ENCODE results near the gene FXYD7. TPM values are rescaled to one million over a fixed set of nuclear protein-coding genes. Genes with fewer than 3 reads are reported as not detected.

Gene FXYD7
- total RNA-seq, 1 donor from 2014 or later: not detected

DNA sequence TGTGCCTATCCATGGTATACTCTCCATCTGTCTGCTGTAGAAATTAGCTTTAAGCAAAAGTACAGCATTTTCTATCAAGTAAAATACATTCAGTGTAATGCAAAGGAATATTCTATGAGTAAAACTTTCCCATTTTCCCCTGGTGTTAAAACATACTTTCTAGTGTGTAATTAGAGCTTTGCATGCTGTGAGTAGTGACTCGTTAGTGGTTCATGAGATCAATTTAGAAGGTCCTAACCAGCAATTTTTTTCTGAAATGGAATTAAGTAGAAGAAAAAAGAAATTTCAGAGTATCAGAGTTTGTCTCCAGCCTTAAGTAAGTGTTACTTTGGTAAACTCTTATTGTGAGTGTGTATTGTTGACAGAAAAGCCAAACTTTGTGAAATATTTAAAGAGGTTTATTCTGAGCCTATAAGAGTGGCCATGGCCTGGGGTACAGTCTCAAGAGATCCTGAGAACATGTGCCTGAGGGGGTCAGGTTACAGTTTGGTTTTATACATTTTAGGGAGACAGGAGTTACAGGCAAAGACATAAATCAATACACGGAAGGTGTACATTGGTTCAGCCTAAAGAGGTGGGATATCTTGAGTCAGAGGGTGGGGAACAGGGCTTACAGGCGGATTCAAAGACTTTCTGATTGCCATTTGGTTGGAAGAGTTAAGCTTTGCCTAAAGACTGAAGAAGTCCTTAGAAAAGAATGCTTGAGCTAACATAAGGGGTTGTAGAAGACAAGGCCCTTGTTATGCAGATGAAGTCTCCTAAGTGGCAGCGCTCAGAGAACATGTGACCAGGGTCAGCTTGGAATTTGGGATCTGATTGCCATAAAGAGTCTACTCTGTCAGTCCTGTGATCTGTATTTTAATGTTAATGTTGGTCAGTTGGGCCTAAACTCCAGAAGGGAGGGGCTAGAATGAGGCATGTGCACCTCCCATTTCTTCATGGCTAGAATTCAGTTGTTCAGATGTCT, 60.0 kb downstream of the FXYD7 start:
- intact Hi-C loops (cut with micrococcal nuclease): no loop called here
- H3K4me3 ChIP-seq: no peak overlapping the region
- no peaks in the 10 kb centered on the region for H3K9me3 ChIP-seq (replicated peaks)
- peaks cover 11% of the 10 kb centered on the region for H3K27me3 ChIP-seq (ENCODE audit: low read depth)
- no peaks in the 10 kb centered on the region for H3K36me3 ChIP-seq
- DNase-seq: no peak
- H3K27ac ChIP-seq (replicated peaks): no peak overlapping the region
- no peaks in the 10 kb centered on the region for H3K4me1 ChIP-seq
- TF ChIP-seq, protein P1, sequence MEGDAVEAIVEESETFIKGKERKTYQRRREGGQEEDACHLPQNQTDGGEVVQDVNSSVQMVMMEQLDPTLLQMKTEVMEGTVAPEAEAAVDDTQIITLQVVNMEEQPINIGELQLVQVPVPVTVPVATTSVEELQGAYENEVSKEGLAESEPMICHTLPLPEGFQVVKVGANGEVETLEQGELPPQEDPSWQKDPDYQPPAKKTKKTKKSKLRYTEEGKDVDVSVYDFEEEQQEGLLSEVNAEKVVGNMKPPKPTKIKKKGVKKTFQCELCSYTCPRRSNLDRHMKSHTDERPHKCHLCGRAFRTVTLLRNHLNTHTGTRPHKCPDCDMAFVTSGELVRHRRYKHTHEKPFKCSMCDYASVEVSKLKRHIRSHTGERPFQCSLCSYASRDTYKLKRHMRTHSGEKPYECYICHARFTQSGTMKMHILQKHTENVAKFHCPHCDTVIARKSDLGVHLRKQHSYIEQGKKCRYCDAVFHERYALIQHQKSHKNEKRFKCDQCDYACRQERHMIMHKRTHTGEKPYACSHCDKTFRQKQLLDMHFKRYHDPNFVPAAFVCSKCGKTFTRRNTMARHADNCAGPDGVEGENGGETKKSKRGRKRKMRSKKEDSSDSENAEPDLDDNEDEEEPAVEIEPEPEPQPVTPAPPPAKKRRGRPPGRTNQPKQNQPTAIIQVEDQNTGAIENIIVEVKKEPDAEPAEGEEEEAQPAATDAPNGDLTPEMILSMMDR (IDR thresholded peaks at IDR 0.05; ENCODE audit: borderline replicate concordance): no peak

Other genes with a start within 250 kb of the FXYD7 start
- gene ZNF30, start 216.4 kb upstream of the FXYD7 start, total RNA-seq: 2.5 TPM
- gene ZNF792, start 179.0 kb upstream of the FXYD7 start, total RNA-seq: 3.2 TPM
- gene GRAMD1A, start 142.9 kb upstream of the FXYD7 start, total RNA-seq: 26.2 TPM
- 52.8 TPM for gene SCN1B, start 112.8 kb upstream of the FXYD7 start, total RNA-seq
- 3.4 TPM for gene HPN, start 101.5 kb upstream of the FXYD7 start, total RNA-seq
- gene FXYD3, start 27.4 kb upstream of the FXYD7 start, total RNA-seq: 1.1 TPM
- 8.4 TPM for gene LGI4, start 8.2 kb upstream of the FXYD7 start, total RNA-seq
- gene FXYD1, start 4.4 kb upstream of the FXYD7 start, total RNA-seq: 509 TPM
- gene FXYD5, start 11.5 kb downstream of the FXYD7 start, total RNA-seq: 23.4 TPM
- not detected for gene FAM187B, start 85.5 kb downstream of the FXYD7 start, total RNA-seq
- 4.5 TPM for gene LSR, start 105.7 kb downstream of the FXYD7 start, total RNA-seq
- gene USF2, start 125.7 kb downstream of the FXYD7 start, total RNA-seq: 147 TPM
- gene HAMP, start 139.3 kb downstream of the FXYD7 start, total RNA-seq: not detected
- gene MAG, start 148.9 kb downstream of the FXYD7 start, total RNA-seq: not detected
- gene CD22, start 185.9 kb downstream of the FXYD7 start, total RNA-seq: not detected
- not detected for gene FFAR1, start 204.6 kb downstream of the FXYD7 start, total RNA-seq
- not detected for gene FFAR3, start 215.2 kb downstream of the FXYD7 start, total RNA-seq
- gene GPR42, start 227.8 kb downstream of the FXYD7 start, total RNA-seq: not detected